WTC11 (cell line): ENCODE data around the gene MYLK3. TPM values are rescaled to one million over a fixed set of nuclear protein-coding genes. Genes with fewer than 3 reads are reported as not detected.
A peak's percentile ranks its signal among the peaks of the same experiment; 100 is the strongest.

Source experiments
- ATAC-seq: fragments of 200-7000 bp; cut with Tn5 transposase; 2 replicates; pipeline ENCODE4 v1.10.0; 2021; ENCODE audit warnings: mild to moderate bottlenecking, moderate library complexity
- CTCF ChIA-PET: fragments of 300-600 bp; sonication (Branson Sonifier 250); formaldehyde crosslinking; loops from one replicate; lab custom pipeline; 2021; ENCODE audit warnings: antibody characterized with exemption; lab: Charles Lee
- POLR2A ChIA-PET: fragments of 350-600 bp; sonication (Branson Sonifier 250); formaldehyde crosslinking; loops from one replicate; lab custom pipeline; 2021; ENCODE audit warnings: antibody characterized with exemption; lab: Charles Lee
- DNase-seq: peaks from one replicate; pipeline ENCODE4 v3.0.0; 2021; ENCODE audit warnings: low spot score
- H3K27ac Mint-ChIP-seq: 2 replicates; pipeline ENCODE4 v1.8.0; 2021; ENCODE audit warnings: mixed read lengths
- H3K27me3 Mint-ChIP-seq: 2 replicates; pipeline ENCODE4 v1.8.0; 2021; ENCODE audit warnings: low read depth, mild to moderate bottlenecking, moderate library complexity, mixed read lengths
- H3K36me3 Mint-ChIP-seq: 2 replicates; pipeline ENCODE4 v1.8.0; 2021; ENCODE audit warnings: mixed read lengths
- H3K4me1 Mint-ChIP-seq: 2 replicates; pipeline ENCODE4 v1.8.0; 2022; ENCODE audit warnings: mixed read lengths
- H3K4me3 Mint-ChIP-seq: 2 replicates; pipeline ENCODE4 v1.8.0; 2021; ENCODE audit warnings: mild to moderate bottlenecking, moderate library complexity, mixed read lengths
- H3K9me3 Mint-ChIP-seq: 2 replicates; pipeline ENCODE4 v1.8.0; 2021; ENCODE audit warnings: mixed read lengths
- ETV6 ChIP-seq: sonication (generic); formaldehyde crosslinking; IDR thresholded peaks from 2 replicates; pipeline ENCODE4 v1.8.1; 2022; ENCODE audit warnings: mild to moderate bottlenecking, missing genetic modification reagents
- FOXJ3 ChIP-seq: sonication (generic); formaldehyde crosslinking; IDR thresholded peaks from 2 replicates; pipeline ENCODE4 v1.9.0; 2021; ENCODE audit warnings: missing genetic modification reagents, mild to moderate bottlenecking, borderline replicate concordance
- GABPB1 ChIP-seq: sonication (generic); formaldehyde crosslinking; IDR thresholded peaks from 2 replicates; pipeline ENCODE4 v1.8.1; 2023; ENCODE audit warnings: mild to moderate bottlenecking, missing genetic modification reagents
- JUN ChIP-seq: sonication (generic); formaldehyde crosslinking; IDR thresholded peaks from 2 replicates; pipeline ENCODE4 v1.8.0; 2023; ENCODE audit warnings: mild to moderate bottlenecking, missing genetic modification reagents
- MYBL2 ChIP-seq: sonication (generic); formaldehyde crosslinking; IDR thresholded peaks from 2 replicates; pipeline ENCODE4 v1.8.1; 2023; ENCODE audit warnings: mild to moderate bottlenecking, moderate library complexity, missing genetic modification reagents
- RELA ChIP-seq: sonication (generic); formaldehyde crosslinking; IDR thresholded peaks from 2 replicates; pipeline ENCODE4 v1.8.1; 2022; ENCODE audit warnings: missing genetic modification reagents, mild to moderate bottlenecking, borderline replicate concordance
- SMAD4 ChIP-seq: sonication (generic); formaldehyde crosslinking; IDR thresholded peaks from 2 replicates; pipeline ENCODE4 v1.8.0; 2022; ENCODE audit warnings: mild to moderate bottlenecking, missing genetic modification reagents
- TCF7 ChIP-seq: sonication (generic); formaldehyde crosslinking; IDR thresholded peaks from 2 replicates; pipeline ENCODE4 v1.8.0; 2022; ENCODE audit warnings: mild to moderate bottlenecking, low read depth, missing genetic modification reagents, moderate library complexity
- ZNF121 ChIP-seq: sonication (generic); formaldehyde crosslinking; IDR thresholded peaks from 2 replicates; pipeline ENCODE4 v1.8.0; 2023; ENCODE audit warnings: missing genetic modification reagents
- ZNF263 ChIP-seq: sonication (generic); formaldehyde crosslinking; IDR thresholded peaks from 2 replicates; pipeline ENCODE4 v1.8.1; 2022; ENCODE audit warnings: low read depth, mild to moderate bottlenecking, moderate library complexity, missing genetic modification reagents
- total RNA-seq: library from RNA; stranded (reverse); gene quantifications from 3 replicates; pipeline ENCODE4 v1.2.3, GENCODE V29; 2021
- TF ChIP-seq, protein P1 (sequence below): sonication (generic); formaldehyde crosslinking; IDR thresholded peaks from 2 replicates; pipeline ENCODE4 v1.8.0; 2022; ENCODE audit warnings: mild to moderate bottlenecking, missing genetic modification reagents
- TF ChIP-seq, protein P2 (sequence below): fragments of 200-600 bp; IDR thresholded peaks from 2 replicates; pipeline ENCODE4 v1.8.0; 2022; ENCODE audit warnings: antibody characterized with exemption
- TF ChIP-seq, protein P3 (sequence below): fragments of 250-450 bp; sonication (Bioruptor Pico); IDR thresholded peaks from 2 replicates; pipeline ENCODE4 v1.9.0; 2021; ENCODE audit warnings: moderate library complexity, mild to moderate bottlenecking, inconsistent platforms, borderline replicate concordance
- TF ChIP-seq, protein P4 (sequence below): sonication (generic); formaldehyde crosslinking; IDR thresholded peaks from 2 replicates; pipeline ENCODE4 v1.8.1; 2023; ENCODE audit warnings: mild to moderate bottlenecking, moderate library complexity, missing genetic modification reagents
- TF ChIP-seq, protein P5 (sequence below): sonication (generic); formaldehyde crosslinking; IDR thresholded peaks from 2 replicates; pipeline ENCODE4 v1.8.0; 2022; ENCODE audit warnings: mild to moderate bottlenecking, missing genetic modification reagents
- TF ChIP-seq, protein P6 (sequence below): sonication (generic); formaldehyde crosslinking; IDR thresholded peaks from 2 replicates; pipeline ENCODE4 v1.8.1; 2022; ENCODE audit warnings: low read depth, missing genetic modification reagents, borderline replicate concordance
- TF ChIP-seq, protein P7 (sequence below): fragments of 250-450 bp; sonication (Bioruptor Pico); IDR thresholded peaks from 2 replicates; pipeline ENCODE4 v1.9.0; 2021; ENCODE audit warnings: mild to moderate bottlenecking, borderline replicate concordance
- TF ChIP-seq, protein P8 (sequence below): fragments of 250-450 bp; sonication (Bioruptor Pico); IDR thresholded peaks from 2 replicates; pipeline ENCODE4 v1.8.0; 2021; ENCODE audit warnings: mild to moderate bottlenecking
- TF ChIP-seq, protein P9 (sequence below): sonication (generic); formaldehyde crosslinking; IDR thresholded peaks from 2 replicates; pipeline ENCODE4 v1.8.0; 2022; ENCODE audit warnings: mild to moderate bottlenecking, missing genetic modification reagents

Gene MYLK3
- total RNA-seq, 1 experiment from 2014 or later, result 0.79 TPM

DNA sequence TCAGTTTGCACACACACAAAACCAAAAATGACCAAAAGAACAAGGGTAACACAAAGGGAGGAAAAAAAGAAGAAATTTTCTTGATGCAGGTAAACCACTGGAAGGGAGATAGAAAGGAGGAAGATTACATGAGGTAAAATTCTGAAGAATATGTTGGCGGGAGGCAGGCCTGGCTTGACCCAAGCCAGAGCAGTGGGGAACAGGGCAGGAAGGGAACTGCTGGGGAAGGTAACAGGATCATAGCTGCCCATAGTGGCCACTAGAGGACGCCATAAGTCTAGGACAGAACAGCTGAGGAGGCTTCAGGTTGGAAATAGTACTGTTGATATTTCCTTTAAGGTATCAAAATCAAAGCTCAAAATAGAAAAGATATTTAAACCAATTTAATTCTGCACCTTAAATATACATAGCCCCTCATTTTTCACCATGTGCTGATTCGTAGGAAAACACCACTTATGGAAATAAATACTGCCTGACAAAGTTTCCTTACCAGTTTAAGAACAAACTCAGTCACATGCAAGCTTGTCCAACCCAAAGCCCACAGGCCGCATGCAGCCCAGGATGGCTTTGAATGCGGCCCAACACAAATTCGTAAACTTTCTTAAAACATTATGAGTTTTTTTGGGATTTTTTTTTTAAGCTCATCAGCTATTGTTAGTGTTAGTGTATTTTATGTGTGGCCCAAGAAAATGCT lies 74.7 kb downstream of the MYLK3 start:
- Mint-ChIP-seq H3K36me3 (peaks cover 66% of the 10 kb centered on the region), H3K9me3 (no peaks in the 10 kb centered on the region), H3K4me1 (no peaks in the 10 kb centered on the region), H3K4me3 (no peak overlapping the region), H3K27ac (peak overlapping the region; percentile 3), H3K27me3 (no peaks in the 10 kb centered on the region)
- ATAC-seq, result peak; percentile 100
- TF ChIP-seq, protein P1, sequence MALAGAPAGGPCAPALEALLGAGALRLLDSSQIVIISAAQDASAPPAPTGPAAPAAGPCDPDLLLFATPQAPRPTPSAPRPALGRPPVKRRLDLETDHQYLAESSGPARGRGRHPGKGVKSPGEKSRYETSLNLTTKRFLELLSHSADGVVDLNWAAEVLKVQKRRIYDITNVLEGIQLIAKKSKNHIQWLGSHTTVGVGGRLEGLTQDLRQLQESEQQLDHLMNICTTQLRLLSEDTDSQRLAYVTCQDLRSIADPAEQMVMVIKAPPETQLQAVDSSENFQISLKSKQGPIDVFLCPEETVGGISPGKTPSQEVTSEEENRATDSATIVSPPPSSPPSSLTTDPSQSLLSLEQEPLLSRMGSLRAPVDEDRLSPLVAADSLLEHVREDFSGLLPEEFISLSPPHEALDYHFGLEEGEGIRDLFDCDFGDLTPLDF (CRISPR knock-in tag), result no peak
- TF ChIP-seq, protein P2, sequence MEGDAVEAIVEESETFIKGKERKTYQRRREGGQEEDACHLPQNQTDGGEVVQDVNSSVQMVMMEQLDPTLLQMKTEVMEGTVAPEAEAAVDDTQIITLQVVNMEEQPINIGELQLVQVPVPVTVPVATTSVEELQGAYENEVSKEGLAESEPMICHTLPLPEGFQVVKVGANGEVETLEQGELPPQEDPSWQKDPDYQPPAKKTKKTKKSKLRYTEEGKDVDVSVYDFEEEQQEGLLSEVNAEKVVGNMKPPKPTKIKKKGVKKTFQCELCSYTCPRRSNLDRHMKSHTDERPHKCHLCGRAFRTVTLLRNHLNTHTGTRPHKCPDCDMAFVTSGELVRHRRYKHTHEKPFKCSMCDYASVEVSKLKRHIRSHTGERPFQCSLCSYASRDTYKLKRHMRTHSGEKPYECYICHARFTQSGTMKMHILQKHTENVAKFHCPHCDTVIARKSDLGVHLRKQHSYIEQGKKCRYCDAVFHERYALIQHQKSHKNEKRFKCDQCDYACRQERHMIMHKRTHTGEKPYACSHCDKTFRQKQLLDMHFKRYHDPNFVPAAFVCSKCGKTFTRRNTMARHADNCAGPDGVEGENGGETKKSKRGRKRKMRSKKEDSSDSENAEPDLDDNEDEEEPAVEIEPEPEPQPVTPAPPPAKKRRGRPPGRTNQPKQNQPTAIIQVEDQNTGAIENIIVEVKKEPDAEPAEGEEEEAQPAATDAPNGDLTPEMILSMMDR, result peak; percentile 87
- TF ChIP-seq GABPB1 (CRISPR knock-in tag), result 0 out of 2 replicates have a peak, but pooled peaks have one; percentile 21
- TF ChIP-seq SMAD4, result no peak
- ChIA-PET POLR2A (no interaction called here), CTCF (interaction anchor here (0.6 to 3.0 kb wide), 49 partner anchors 9 to 1574 kb away, joined by 3 to 43 read pairs (median 5); partner anchors contain the start of genes GPT2 and ORC6)
- peak; percentile 62 for DNase-seq

DNA sequence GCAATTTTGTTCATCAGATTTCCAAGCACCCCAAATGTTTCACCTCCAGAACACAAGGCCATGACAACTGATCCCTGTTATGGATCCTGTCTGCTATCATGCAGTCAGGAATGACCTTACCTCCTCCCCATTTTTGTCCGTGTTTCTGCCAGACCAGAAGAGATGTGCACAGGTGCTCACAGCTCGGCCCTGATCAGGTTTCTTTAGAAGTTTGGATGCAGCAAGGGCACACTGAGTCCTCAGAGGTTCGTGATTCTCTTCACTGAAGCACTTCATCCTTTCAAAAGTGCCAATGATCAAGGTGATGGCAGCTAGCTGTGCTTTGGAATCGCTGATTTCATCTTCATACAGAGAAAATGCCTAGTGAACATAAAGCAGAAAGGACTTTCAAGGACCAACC lies 86.0 kb downstream of the MYLK3 start:
- ATAC-seq (no peak), DNase-seq (no peak)
- H3K4me1 Mint-ChIP-seq, result no peaks in the 10 kb centered on the region
- peaks cover 52% of the 10 kb centered on the region for H3K36me3 Mint-ChIP-seq
- CTCF ChIA-PET, result no interaction called here
- POLR2A ChIA-PET, result no interaction called here
- H3K27ac Mint-ChIP-seq, result no peak overlapping the region
- no peaks in the 10 kb centered on the region for H3K9me3 Mint-ChIP-seq
- no peak overlapping the region for H3K4me3 Mint-ChIP-seq
- H3K27me3 Mint-ChIP-seq, result no peaks in the 10 kb centered on the region
- TF ChIP-seq RELA (CRISPR knock-in tag) (no peak), FOXJ3 (CRISPR knock-in tag) (no peak), JUN (CRISPR knock-in tag) (no peak), ZNF263 (CRISPR knock-in tag) (no peak), ZNF121 (no peak), ETV6 (CRISPR knock-in tag) (no peak), MYBL2 (no peak), TCF7 (CRISPR knock-in tag) (no peak)
- TF ChIP-seq, protein P3, sequence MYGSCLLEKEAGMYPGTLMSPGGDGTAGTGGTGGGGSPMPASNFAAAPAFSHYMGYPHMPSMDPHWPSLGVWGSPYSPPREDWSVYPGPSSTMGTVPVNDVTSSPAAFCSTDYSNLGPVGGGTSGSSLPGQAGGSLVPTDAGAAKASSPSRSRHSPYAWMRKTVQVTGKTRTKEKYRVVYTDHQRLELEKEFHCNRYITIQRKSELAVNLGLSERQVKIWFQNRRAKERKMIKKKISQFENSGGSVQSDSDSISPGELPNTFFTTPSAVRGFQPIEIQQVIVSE (CRISPR knock-in tag), result no peak
- TF ChIP-seq, protein P4, sequence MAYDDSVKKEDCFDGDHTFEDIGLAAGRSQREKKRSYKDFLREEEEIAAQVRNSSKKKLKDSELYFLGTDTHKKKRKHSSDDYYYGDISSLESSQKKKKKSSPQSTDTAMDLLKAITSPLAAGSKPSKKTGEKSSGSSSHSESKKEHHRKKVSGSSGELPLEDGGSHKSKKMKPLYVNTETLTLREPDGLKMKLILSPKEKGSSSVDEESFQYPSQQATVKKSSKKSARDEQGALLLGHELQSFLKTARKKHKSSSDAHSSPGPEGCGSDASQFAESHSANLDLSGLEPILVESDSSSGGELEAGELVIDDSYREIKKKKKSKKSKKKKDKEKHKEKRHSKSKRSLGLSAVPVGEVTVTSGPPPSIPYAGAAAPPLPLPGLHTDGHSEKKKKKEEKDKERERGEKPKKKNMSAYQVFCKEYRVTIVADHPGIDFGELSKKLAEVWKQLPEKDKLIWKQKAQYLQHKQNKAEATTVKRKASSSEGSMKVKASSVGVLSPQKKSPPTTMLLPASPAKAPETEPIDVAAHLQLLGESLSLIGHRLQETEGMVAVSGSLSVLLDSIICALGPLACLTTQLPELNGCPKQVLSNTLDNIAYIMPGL (CRISPR knock-in tag), result no peak
- TF ChIP-seq, protein P5, sequence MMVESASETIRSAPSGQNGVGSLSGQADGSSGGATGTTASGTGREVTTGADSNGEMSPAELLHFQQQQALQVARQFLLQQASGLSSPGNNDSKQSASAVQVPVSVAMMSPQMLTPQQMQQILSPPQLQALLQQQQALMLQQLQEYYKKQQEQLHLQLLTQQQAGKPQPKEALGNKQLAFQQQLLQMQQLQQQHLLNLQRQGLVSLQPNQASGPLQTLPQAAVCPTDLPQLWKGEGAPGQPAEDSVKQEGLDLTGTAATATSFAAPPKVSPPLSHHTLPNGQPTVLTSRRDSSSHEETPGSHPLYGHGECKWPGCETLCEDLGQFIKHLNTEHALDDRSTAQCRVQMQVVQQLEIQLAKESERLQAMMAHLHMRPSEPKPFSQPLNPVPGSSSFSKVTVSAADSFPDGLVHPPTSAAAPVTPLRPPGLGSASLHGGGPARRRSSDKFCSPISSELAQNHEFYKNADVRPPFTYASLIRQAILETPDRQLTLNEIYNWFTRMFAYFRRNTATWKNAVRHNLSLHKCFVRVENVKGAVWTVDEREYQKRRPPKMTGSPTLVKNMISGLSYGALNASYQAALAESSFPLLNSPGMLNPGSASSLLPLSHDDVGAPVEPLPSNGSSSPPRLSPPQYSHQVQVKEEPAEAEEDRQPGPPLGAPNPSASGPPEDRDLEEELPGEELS (CRISPR knock-in tag), result no peak
- TF ChIP-seq, protein P6, sequence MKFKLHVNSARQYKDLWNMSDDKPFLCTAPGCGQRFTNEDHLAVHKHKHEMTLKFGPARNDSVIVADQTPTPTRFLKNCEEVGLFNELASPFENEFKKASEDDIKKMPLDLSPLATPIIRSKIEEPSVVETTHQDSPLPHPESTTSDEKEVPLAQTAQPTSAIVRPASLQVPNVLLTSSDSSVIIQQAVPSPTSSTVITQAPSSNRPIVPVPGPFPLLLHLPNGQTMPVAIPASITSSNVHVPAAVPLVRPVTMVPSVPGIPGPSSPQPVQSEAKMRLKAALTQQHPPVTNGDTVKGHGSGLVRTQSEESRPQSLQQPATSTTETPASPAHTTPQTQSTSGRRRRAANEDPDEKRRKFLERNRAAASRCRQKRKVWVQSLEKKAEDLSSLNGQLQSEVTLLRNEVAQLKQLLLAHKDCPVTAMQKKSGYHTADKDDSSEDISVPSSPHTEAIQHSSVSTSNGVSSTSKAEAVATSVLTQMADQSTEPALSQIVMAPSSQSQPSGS (CRISPR knock-in tag), result no peak
- TF ChIP-seq, protein P7, sequence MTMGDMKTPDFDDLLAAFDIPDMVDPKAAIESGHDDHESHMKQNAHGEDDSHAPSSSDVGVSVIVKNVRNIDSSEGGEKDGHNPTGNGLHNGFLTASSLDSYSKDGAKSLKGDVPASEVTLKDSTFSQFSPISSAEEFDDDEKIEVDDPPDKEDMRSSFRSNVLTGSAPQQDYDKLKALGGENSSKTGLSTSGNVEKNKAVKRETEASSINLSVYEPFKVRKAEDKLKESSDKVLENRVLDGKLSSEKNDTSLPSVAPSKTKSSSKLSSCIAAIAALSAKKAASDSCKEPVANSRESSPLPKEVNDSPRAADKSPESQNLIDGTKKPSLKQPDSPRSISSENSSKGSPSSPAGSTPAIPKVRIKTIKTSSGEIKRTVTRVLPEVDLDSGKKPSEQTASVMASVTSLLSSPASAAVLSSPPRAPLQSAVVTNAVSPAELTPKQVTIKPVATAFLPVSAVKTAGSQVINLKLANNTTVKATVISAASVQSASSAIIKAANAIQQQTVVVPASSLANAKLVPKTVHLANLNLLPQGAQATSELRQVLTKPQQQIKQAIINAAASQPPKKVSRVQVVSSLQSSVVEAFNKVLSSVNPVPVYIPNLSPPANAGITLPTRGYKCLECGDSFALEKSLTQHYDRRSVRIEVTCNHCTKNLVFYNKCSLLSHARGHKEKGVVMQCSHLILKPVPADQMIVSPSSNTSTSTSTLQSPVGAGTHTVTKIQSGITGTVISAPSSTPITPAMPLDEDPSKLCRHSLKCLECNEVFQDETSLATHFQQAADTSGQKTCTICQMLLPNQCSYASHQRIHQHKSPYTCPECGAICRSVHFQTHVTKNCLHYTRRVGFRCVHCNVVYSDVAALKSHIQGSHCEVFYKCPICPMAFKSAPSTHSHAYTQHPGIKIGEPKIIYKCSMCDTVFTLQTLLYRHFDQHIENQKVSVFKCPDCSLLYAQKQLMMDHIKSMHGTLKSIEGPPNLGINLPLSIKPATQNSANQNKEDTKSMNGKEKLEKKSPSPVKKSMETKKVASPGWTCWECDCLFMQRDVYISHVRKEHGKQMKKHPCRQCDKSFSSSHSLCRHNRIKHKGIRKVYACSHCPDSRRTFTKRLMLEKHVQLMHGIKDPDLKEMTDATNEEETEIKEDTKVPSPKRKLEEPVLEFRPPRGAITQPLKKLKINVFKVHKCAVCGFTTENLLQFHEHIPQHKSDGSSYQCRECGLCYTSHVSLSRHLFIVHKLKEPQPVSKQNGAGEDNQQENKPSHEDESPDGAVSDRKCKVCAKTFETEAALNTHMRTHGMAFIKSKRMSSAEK (CRISPR knock-in tag), result no peak
- TF ChIP-seq, protein P8, sequence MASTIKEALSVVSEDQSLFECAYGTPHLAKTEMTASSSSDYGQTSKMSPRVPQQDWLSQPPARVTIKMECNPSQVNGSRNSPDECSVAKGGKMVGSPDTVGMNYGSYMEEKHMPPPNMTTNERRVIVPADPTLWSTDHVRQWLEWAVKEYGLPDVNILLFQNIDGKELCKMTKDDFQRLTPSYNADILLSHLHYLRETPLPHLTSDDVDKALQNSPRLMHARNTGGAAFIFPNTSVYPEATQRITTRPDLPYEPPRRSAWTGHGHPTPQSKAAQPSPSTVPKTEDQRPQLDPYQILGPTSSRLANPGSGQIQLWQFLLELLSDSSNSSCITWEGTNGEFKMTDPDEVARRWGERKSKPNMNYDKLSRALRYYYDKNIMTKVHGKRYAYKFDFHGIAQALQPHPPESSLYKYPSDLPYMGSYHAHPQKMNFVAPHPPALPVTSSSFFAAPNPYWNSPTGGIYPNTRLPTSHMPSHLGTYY, result no peak
- TF ChIP-seq, protein P9, sequence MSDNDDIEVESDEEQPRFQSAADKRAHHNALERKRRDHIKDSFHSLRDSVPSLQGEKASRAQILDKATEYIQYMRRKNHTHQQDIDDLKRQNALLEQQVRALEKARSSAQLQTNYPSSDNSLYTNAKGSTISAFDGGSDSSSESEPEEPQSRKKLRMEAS (CRISPR knock-in tag), result no peak
